Measurements from ENCODE around the gene SYCP2L.
"Not testable (repeated sequence)": the region's sequence is repeated elsewhere in the genome, so short reads cannot be mapped to it uniquely, and the experiment has no call there.

Gene SYCP2L

DNA sequence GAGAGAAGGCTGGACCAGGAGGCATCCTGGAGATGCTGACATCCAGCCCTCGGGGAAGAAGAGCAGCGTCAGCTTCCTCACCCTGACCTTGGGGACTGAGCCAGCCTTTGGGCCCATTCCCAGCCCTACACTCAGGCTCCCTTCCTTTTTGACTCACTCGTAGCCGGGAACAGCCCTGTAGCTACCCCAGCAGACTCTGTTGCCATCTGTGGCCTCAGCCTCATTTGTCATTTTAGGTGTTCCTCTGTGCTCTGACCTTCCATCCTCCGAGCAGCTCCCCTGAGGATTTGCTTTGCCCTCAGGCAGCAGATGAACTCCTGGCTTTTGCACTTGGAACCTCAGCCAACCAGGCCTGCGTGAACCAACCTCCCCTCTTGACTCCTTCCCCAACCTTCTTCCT, 89.7 kb downstream of the SYCP2L start:
- H3K27ac ChIP-seq: no peak overlapping the region
- no peak for TF ChIP-seq ZFX (IDR thresholded peaks at IDR 0.05)
- TF ChIP-seq, protein P1, sequence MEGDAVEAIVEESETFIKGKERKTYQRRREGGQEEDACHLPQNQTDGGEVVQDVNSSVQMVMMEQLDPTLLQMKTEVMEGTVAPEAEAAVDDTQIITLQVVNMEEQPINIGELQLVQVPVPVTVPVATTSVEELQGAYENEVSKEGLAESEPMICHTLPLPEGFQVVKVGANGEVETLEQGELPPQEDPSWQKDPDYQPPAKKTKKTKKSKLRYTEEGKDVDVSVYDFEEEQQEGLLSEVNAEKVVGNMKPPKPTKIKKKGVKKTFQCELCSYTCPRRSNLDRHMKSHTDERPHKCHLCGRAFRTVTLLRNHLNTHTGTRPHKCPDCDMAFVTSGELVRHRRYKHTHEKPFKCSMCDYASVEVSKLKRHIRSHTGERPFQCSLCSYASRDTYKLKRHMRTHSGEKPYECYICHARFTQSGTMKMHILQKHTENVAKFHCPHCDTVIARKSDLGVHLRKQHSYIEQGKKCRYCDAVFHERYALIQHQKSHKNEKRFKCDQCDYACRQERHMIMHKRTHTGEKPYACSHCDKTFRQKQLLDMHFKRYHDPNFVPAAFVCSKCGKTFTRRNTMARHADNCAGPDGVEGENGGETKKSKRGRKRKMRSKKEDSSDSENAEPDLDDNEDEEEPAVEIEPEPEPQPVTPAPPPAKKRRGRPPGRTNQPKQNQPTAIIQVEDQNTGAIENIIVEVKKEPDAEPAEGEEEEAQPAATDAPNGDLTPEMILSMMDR (conservative IDR thresholded peaks at IDR 0.05): no peak

GRCh38 chr6:10977231-10977968, 90.5 kb downstream of the SYCP2L start:
- no peak for TF ChIP-seq ZFX (IDR thresholded peaks at IDR 0.05)
- TF ChIP-seq, protein P1 (conservative IDR thresholded peaks at IDR 0.05): no peak

GRCh38 chr6:10979603-10980002, 92.8 kb downstream of the SYCP2L start:
- H3K27ac ChIP-seq: no peak overlapping the region
- no peak for TF ChIP-seq ZFX (IDR thresholded peaks at IDR 0.05)
- TF ChIP-seq, protein P1 (conservative IDR thresholded peaks at IDR 0.05): no peak

More at GRCh38 chr6:10977231-10977968, 90.5 kb downstream of the SYCP2L start:
- H3K27ac ChIP-seq: no peak overlapping the region

DNA sequence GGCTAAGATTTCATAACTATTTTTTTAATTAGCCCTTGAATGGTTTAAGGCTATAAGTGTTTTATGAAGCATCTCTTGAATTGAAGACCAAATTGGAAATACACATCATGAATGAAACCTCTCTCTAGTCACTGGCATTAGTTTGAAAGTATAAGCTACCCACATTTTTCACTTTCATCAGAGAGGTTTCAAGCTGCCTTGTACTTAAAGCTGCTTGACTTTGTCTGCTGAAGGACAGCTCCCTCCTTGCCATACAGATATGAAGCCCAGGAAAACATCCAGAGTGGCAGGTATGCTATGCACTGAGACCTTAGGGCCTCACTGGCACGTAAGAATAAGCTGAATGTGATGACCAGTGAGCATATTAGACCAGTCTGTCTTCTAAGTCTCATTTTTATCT, 94.6 kb downstream of the SYCP2L start:
- TF ChIP-seq, protein P1 (conservative IDR thresholded peaks at IDR 0.05): no peak
- no peak for TF ChIP-seq ZFX (IDR thresholded peaks at IDR 0.05)

DNA sequence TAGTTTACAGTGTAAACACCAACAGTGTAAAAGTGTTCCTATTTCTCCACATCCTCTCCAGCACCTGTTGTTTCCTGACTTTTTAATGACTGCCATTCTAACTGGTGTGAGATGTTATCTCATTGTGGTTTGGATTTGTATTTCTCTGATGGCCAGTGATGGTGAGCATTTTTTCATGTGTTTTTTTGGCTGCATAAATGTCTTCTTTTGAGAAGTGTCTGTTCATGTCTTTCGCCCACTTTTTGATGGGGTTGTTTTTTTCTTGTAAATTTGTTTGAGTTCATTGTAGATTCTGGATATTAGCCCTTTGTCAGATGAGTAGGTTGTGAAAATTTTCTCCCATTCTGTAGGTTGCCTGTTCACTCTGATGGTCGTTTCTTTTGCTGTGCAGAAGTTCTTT, 98.1 kb downstream of the SYCP2L start:
- not testable (repeated sequence) for H3K27ac ChIP-seq

More for the DNA sequence above, 94.6 kb downstream of the SYCP2L start:
- H3K27ac ChIP-seq: no peak overlapping the region

DNA sequence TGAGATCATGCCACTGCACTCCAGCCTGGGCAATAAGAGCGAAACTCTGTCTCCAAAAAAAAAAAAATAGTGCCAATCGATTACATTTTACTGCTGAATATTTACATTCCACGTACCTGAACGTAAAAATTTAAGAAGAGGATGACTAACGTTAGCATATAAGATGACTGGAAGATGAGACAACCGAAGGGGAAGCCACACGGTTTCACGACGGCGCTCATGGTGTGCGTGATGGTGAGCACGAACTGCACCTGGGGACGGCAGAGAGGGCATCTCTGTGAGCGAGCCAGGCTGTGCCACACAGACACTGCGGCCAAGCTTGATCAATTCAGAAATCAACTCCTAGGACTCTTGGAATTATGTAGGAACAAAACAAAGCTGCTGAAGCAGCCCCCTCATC, 102.7 kb downstream of the SYCP2L start:
- no peak overlapping the region for H3K27ac ChIP-seq
- no peak for TF ChIP-seq ZFX (IDR thresholded peaks at IDR 0.05)
- TF ChIP-seq, protein P1 (conservative IDR thresholded peaks at IDR 0.05): no peak

- no peak for TF ChIP-seq ZFX (IDR thresholded peaks at IDR 0.05)
- TF ChIP-seq, protein P1 (conservative IDR thresholded peaks at IDR 0.05): no peak
- H3K27ac ChIP-seq: no peak overlapping the region
These were observed 104.3 kb downstream of the SYCP2L start for GRCh38 chr6:10991115-10991514.

- TF ChIP-seq, protein P1 (conservative IDR thresholded peaks at IDR 0.05): no peak
- no peak for TF ChIP-seq ZFX (IDR thresholded peaks at IDR 0.05)
- no peak overlapping the region for H3K27ac ChIP-seq
These were observed 107.0 kb downstream of the SYCP2L start for GRCh38 chr6:10993896-10994295.

Measured in C4-2B (cell line).